GM18517 (cell line): ENCODE measurements around the gene RPTOR.

Experiments used
- ATAC-seq: cut with Tn5 transposase; IDR thresholded peaks from one replicate; pipeline ENCODE4 v1.9.1; 2021; ENCODE audit warnings: mild to moderate bottlenecking, moderate library complexity; ENCODE audit not compliant: unreplicated experiment

The RPTOR gene

DNA sequence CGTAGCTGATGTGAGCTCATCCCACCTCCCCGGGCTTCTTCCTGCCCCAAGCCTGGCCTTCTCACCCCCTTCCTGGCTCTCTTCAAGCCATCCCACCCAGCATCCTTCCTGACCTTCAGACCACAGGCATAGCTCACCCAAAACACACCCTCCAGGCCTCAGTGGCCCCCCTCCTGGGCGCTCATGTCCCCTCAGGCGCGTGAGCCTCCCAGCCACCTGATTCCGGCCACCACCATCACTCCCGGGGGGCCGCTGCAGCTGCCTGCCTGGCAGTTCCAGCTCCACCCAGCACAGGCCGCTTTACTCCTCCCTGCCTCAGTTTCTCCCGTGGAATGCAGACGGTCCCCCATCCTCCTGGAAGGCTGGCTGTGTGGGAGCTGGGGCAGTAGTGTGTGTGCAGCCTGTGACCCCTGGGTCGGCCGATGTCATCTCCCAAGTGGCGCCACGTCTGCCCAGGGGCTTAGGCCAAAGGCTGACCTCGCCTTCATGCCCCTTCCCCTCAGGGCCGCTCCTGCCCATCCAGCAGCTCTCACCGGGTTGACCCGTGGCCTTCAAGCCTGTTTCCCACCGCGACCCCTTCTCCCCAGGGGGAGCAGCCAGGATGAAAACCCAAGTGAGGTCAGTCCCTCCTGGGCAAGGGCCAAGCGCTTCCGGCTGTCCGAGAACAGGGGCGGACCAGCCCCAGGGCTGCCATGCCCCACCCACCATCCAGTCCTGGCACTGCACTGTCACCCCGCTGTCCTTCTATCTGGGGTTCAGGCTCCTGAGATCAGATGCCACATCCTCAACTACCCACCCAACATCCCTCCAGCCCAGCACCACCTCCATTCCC lies 435.1 kb downstream of the RPTOR start:
- ATAC-seq: no peak

- no peak for ATAC-seq
Observed at GRCh38 chr17:80980397-80981061, 435.9 kb downstream of the RPTOR start.

GRCh38 chr17:80981062-80981902 lies 436.6 kb downstream of the RPTOR start:
- ATAC-seq: no peak

DNA sequence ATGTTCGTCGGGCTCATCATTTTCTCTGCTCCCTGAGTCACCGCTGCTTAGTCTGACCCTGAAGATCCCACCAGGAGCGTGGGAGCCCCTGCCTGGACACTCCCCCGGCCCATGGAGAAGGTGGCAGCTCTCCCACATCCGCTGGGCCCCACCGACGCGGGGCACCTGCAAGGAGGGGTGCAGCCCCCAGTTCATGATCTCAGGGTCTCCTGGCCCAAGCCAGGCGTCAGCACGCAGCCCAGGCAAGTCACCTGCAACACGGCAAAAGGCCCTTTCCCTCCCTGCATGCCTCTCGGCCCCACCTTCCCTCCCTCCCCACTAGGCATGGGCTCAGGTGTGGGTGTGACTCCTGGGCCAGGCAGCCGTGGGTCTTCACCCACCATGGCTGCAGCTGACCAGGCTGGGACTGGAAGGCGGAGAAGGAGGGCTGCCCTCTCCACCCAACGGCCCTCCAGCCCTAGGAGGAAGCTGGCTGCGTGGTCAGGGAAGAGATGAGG lies 437.3 kb downstream of the RPTOR start:
- no peak for ATAC-seq

DNA sequence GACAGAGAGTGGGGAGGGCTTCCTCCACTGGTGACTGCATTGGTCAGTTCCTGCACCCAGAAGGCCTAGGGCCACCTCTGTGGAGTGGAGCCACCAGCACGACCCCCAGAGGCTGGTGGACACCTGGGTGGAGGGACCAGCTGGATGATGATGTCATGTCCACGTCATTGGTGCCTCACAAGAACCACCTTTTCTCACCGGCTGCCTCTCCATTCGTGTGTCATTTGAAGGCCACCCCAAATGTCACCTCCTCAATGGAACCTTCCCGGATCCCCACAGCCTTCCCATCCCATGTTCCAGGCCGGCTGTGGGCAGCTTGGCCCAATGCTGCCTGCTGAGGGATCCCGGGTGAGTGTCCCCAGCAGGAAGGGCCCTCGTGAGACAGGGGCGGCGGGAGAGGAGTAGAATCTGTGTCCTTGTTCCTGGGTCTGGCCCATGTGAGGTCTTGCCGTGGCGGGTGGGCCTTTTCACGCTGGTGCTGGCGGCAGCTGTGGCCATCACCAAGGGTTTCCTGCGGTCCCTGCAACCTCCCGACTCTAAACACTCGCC lies 437.9 kb downstream of the RPTOR start:
- ATAC-seq: no peak

GRCh38 chr17:80983545-80983944 lies 438.9 kb downstream of the RPTOR start:
- no peak for ATAC-seq

GRCh38 chr17:80984749-80985148 lies 440.1 kb downstream of the RPTOR start:
- no peak for ATAC-seq

DNA sequence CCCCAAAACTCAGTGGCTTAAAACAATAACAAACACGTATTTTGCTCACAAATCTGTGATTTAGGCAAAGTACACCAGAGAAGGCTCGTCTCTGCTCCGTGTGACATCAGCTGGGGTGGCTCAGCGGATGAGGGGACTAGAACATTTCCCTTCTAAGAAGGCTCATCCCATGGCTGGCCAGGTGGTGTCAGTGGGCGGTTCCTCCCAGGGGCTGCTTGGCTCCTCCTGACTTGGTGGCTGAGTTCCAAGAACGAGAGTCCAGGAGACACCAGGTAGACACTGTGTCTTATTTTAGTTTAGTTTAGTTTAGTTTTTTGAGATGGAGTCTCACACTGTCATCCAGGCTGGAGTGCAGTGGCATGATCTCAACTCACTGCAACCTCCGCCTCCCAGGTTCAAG lies 441.4 kb downstream of the RPTOR start:
- ATAC-seq: no peak

DNA sequence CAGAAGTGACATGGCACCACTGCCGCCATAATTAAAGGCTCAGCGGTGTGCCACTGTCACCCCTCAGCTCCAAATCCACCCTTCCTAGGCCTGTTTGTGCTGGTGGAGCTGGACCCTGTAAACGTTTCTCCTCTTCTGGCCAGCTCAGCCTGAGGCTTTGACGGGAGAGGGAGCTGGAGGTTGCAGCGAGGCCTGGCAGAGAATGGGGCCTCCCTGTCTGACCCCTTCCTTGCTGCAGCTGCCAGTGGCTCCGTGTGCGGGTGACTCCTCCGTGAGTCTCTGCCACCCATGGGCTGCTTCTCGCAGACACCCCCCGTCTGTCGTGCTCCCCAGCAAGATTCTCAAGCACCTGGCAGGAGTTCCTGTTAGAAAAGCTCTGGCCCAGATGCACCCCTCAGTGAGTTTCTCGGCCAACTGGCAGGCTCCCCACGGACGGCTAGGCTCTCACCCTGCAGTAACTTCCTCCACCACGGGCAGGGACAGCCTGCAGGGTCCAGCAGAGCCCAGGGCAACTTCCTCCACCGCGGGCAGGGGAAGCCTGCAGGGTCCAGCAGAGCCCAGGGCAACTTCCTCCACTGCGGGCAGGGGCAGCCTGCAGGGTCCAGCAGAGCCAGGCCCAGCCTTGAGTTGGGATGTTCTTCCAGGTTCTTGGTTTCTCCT lies 442.3 kb downstream of the RPTOR start:
- ATAC-seq: no peak

DNA sequence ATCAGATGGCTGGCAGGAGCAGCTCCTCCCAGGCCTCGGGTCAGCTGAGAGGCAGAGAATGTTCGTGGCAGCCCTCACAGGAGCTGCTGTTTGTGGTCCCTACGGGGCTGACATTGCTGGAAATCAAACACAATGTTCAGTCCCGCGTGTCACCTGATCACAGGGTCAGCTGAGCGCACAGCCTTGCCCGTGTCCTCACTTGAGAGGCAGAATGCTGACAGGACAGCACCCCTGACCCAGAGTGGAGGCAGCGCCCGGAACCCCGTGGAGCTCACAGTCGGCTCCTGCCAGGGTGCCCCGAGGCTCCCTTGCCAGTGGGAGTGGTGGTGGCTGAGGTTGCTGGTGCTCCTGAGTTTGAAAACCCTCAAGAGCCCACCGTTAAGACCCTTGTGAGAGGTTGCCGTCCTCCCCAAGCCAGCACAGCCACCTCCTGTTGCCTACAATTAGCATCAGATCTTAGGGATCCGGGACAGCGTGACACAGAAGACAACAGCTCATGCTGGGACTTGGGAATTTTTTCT lies 443.4 kb downstream of the RPTOR start:
- no peak for ATAC-seq

DNA sequence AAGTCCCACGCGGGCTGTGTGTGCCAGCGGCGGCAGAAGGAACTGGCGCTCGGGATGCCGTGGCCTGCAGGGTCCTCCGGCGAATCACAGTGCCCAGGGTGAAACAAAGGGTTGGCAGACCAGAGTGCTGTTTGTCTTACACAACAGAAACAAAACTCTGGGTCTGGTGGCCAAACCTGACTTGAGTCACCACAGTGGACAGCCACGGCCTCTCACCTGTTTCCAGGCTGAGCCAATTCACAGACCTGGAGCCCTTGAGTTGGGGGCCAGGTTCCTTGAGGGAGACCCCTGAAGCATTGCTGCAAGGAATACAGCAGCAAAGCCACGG lies 444.9 kb downstream of the RPTOR start:
- no peak for ATAC-seq

DNA sequence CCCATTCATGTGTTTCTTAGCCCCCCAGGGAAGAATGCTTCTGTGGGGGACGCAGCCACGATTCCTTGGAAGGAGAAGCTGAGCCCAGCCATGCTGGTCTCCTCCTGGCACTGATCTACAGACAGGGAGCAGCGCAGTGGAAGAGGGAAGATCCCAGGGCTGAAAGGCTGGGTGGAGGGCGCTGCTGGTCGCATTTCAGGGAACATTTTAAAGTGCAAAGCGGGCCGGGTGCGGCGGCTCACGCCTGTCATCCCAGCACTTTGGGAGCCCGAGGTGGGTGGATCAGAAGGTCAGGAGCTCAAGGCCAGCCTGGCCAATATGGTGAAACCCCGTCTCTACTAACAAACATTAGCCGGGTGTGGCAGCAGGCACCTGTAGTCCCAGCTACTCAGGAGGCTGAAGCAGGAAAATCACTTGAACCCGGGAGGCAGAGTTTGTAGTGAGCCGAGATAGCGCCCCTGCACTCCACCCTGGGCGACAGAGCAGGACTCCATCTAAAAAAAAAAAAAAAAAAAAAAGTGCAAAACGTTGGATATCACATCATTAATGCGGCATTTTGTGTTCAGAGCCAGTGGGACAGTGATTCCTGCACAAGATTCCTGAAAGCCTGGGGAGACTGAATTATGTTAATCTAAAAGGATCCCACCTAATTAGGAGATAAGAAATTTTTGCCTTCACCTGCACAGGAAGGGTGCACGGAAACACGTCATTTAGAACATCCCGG lies 446.4 kb downstream of the RPTOR start:
- no peak for ATAC-seq

GRCh38 chr17:80991645-80992076 lies 447.0 kb downstream of the RPTOR start, which contains the start of gene CHMP6:
TSS of gene CHMP6 (plus strand) at chr17:80991841. CDS start at chr17:80991919, 78 bp downstream.
- ATAC-seq: no peak

GRCh38 chr17:80992077-80992947 lies 447.7 kb downstream of the RPTOR start:
- no peak for ATAC-seq

- no peak for ATAC-seq
Observed at GRCh38 chr17:80992948-80993624, 448.4 kb downstream of the RPTOR start.

DNA sequence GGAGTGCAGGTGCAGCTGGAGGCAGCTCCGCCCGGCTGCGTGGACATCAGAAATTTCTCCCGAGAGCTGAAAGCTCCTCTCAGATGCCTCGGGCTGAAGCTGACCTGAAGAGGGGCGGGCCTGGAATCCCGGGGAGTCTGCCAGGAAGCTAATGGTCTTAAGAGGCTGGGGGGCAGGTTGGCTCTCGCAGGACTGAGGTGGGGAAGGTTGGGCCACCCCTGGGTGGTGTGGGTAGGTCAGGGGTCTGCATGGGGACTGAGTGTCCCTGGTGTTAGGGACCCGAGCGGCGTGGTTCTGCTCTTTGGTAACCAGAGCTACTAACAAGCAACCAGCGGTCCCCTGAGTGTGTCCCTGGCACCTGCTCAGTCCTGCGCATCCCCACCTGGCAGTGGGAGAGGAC lies 450.5 kb downstream of the RPTOR start:
- no peak for ATAC-seq

GRCh38 chr17:80996422-80997305 lies 452.0 kb downstream of the RPTOR start:
- no peak for ATAC-seq
